HG02938 (cell line): ENCODE measurements around the gene CEP131.

Source experiments
- ATAC-seq: cut with Tn5 transposase; IDR thresholded peaks from one replicate; pipeline ENCODE4 v1.9.1; 2021; ENCODE audit warnings: mild to moderate bottlenecking, moderate library complexity; ENCODE audit not compliant: unreplicated experiment

The CEP131 gene

GRCh38 chr17:81239714-81240555 is 17.2 kb upstream of the CEP131 start:
- no peak for ATAC-seq

- ATAC-seq = peak; percentile 92
Observed at GRCh38 chr17:81238815-81239713, 16.3 kb upstream of the CEP131 start, which contains the start of the genes NDUFAF8 and TEPSIN. Gene NDUFAF8 (plus strand): TSS chr17:81239318. CDS start chr17:81239364, 46 bp downstream. Gene TEPSIN (minus strand): TSS chr17:81239055. CDS start chr17:81239033, 22 bp downstream.

- no peak for ATAC-seq
Observed at GRCh38 chr17:81238490-81238814, 15.7 kb upstream of the CEP131 start.

- no peak for ATAC-seq
Observed at GRCh38 chr17:81237591-81238489, 15.1 kb upstream of the CEP131 start.

- no peak for ATAC-seq
Observed at GRCh38 chr17:81236784-81237183, 14.0 kb upstream of the CEP131 start.

GRCh38 chr17:81235822-81236740 is 13.3 kb upstream of the CEP131 start:
- ATAC-seq = no peak

DNA sequence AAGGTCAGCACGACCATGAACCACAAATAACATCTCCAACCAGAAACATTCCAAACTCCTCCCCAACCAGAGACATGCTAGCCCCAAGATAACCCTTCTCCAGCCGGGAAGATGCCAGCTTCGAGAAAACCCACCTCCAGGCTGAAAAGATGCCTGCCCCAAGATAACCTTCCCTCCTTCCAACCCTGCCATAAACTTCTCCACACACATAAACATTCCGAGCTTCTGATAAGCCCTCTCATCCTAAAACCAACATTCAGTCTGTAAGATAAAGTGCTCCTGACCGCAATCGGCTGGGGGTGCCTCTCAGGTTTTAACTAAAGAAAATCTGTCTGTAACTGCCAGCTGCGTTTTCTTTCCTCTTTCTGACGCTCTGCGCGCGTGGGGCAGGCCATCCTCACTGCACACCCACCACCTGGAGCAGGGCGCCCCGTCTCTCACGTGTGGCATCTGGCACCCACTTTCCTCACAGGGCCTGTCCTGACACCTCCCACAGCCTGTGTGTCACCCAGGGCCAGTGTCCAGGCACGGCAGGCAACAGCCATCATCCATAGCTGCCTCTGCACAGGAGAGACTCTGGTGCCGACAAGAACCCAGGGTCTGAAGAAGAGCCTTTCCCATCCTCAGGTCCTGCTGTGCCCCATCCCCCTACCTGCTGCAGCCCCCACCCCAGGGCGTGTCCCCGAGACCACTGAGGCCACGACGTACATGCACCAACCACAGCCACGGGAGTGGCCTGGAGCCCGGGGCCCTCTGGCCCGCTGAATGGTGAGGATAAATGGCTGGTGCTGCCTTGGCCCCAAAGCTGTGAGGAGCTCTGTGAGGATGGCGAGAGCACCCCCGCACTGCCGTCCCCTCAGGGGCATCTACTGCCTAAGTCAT is 12.4 kb upstream of the CEP131 start:
- ATAC-seq = no peak

DNA sequence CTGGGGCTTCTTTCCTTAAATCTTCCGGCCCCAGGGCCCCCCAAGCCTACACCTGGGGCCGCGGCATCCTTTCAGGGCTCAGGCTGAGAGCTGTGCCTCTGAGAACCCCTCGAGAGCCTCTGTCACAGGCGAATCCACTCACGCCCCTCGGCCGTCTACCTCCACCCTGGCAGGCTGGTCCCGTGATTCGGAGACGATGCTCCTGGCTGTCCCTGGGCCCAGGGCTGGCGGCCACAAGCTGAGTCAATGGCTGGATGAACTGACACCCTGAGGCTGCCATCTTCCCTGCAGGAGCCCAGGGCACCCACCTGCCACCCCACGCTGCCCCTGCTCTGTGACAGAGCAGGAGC is 11.7 kb upstream of the CEP131 start:
- no peak for ATAC-seq

DNA sequence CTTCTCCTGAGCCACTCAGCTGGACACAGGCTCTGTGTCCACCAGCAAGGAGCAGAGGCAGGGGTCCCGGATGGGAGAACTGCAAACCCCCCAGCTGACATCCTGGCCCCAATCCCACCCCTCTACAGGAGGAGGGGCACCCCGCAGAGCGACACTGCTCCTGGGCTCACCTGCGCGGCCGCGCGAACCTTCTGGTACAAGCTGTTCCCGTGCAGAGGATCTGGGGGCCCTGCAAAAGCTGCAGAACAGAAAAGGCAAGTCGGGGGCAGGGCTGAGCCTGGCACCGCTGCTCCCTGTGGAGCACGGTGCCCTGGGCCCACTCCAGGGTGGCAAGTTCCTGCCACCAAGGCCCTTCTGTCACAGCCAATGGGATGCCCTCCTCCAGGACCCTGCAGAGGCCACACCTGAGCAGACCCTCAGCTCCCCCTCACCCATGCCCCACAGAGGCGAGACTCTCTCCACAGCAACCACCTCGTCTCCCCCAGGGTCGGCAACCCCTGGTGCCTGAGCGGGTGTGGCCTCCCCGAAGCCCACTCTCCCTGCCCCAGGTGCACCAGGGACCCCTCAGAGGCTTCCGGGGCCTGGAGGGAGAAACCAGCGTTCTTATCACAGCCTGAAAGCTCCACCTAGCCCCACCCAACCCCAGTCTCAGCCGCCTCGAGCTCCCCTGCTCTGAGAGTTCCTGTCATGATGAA is 11.2 kb upstream of the CEP131 start:
- no peak for ATAC-seq

- no peak for ATAC-seq
Observed at GRCh38 chr17:81233316-81233715, 10.6 kb upstream of the CEP131 start.

DNA sequence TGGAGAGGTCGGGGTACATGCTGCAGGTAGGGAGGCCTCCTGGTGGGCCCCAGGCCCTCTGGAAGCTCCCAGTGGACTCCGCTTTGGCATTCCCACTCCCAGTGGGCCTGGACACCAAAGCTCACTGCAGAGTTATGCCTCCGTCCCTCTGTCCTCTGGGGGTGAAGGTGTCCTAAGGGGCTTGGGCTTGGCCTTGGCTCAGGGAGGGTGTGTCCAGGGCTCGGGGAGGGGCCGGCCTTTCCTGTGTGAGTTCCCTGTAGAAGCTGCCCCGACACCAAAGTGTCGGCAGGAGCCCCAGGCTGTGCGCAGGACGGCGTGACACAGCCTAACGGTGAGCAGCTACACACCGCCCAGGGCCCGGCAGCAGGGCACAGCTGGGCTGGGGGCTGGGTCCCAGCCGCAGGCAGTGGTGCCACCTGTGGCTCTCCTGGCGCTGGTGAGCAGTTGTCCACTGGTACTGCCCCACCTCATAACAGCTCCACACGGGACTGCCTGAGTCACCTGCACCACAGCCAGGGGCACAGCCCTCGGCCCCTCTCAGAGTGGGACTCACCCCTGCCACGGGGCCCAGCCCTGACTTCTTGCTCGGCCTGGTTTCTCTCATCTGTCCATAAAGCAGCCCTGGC is 10.0 kb upstream of the CEP131 start:
- no peak for ATAC-seq

GRCh38 chr17:81231766-81232581 is 9.2 kb upstream of the CEP131 start:
- no peak for ATAC-seq

- ATAC-seq = no peak
Observed at GRCh38 chr17:81231121-81231645, 8.4 kb upstream of the CEP131 start.

DNA sequence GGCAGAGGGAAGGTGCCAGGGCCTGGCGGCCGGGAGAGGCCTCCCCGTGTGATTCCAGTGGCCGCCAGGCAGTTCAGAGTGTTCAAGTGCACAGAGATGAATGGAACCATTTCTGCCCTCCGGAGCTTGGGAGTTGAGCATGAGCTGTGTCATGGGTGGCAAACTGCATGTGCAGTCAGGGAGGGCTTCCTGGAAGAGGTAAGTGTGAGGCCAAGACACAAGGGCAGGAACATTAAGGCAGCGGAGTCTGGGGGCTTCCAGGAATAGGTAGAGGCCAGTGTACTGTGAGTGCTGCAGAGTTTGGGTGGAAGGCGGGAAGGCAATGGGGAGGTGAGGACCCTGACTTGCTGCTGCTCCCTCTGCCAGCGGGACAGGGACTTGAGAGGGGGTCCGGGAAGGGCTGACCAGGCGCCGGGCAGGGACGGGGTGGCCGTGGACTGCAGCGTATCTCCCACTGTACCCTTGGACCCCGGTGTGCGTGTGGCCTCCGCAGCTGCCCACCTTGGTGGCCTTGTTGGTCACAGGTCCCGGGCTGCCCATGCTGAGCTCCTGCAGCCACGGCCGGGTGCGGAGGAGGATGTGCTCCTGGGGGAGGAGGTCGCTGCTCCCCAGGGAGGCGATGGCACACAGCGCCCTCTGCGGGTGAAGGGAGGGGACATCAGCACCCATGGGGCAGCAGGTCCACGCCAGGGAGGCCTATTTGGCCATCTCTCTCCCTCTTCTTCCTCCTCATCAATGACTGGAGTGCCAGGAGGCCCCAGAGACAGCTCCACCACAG is 7.5 kb upstream of the CEP131 start:
- no peak for ATAC-seq

DNA sequence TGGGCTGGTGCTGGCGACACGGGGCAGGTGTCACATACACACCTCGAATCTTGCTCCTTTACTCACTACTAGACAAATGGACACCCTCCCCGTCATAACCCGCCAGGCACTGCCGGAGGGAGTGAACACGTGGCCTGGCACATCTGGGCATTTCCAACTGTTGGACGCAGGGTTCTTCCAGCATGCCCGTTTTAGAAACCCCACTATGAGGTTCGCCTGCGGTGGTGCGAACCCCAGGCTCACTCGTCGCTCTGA is 6.8 kb upstream of the CEP131 start:
- no peak for ATAC-seq
